CD4-positive, alpha-beta T cell treated with Interleukin-12 subunit alpha and Interleukin-12 subunit beta, for 1 hour (primary cell): ENCODE results near the gene TKFC.

Source experiments
- DNase-seq: peaks from one replicate; pipeline ENCODE4 v3.0.0-alpha.2; 2020

The TKFC gene

GRCh38 chr11:61332797-61333549 is at the start of gene TKFC, which contains the start of gene DDB1:
TSS of gene TKFC (plus strand) at chr11:61333228. CDS start at chr11:61334729, 1,501 bp downstream.
TSS of gene DDB1 (minus strand) at chr11:61333105. CDS start at chr11:61332968, 137 bp downstream.
- DNase-seq: peak; percentile 97

GRCh38 chr11:61283613-61284012 is 49.4 kb upstream of the TKFC start:
- no peak for DNase-seq

GRCh38 chr11:61287338-61287977 is 45.6 kb upstream of the TKFC start:
- no peak for DNase-seq

- no peak for DNase-seq
Observed at GRCh38 chr11:61290905-61291690, 41.9 kb upstream of the TKFC start.

GRCh38 chr11:61292356-61292755 is 40.7 kb upstream of the TKFC start:
- DNase-seq: no peak

GRCh38 chr11:61293867-61294716 is 38.9 kb upstream of the TKFC start:
- no peak for DNase-seq

GRCh38 chr11:61294717-61295595 is 38.1 kb upstream of the TKFC start, which contains the start of gene VWCE:
TSS of gene VWCE (minus strand) at chr11:61295316. CDS start at chr11:61295037, 279 bp downstream.
- peak; percentile 49 for DNase-seq

- no peak for DNase-seq
Observed at GRCh38 chr11:61295596-61295926, 37.5 kb upstream of the TKFC start.

GRCh38 chr11:61297341-61297740 is 35.7 kb upstream of the TKFC start:
- no peak for DNase-seq

GRCh38 chr11:61297746-61298145 is 35.3 kb upstream of the TKFC start:
- DNase-seq: no peak

- DNase-seq: no peak
Observed at GRCh38 chr11:61298663-61299244, 34.3 kb upstream of the TKFC start.

GRCh38 chr11:61302550-61302949 is 30.5 kb upstream of the TKFC start:
- no peak for DNase-seq

- no peak for DNase-seq
Observed at GRCh38 chr11:61303725-61304124, 29.3 kb upstream of the TKFC start.

GRCh38 chr11:61305417-61305816 is 27.6 kb upstream of the TKFC start:
- DNase-seq: no peak

GRCh38 chr11:61306221-61306620 is 26.8 kb upstream of the TKFC start:
- no peak for DNase-seq

- DNase-seq: no peak
Observed at GRCh38 chr11:61307354-61307753, 25.7 kb upstream of the TKFC start.

- no peak for DNase-seq
Observed at GRCh38 chr11:61309141-61309540, 23.9 kb upstream of the TKFC start.

GRCh38 chr11:61309739-61310138 is 23.3 kb upstream of the TKFC start:
- DNase-seq: no peak

- no peak for DNase-seq
Observed at GRCh38 chr11:61310749-61311148, 22.3 kb upstream of the TKFC start.

GRCh38 chr11:61315260-61315659 is 17.8 kb upstream of the TKFC start:
- DNase-seq: no peak
